NT2/D1 (cell line): Measurements from ENCODE around the gene TRIM71.

Source experiments
- SUZ12 ChIP-seq: IDR thresholded peaks from 2 replicates; pipeline ENCODE4 v1.6.1; 2011; ENCODE audit not compliant: insufficient read length, insufficient read depth; ENCODE audit errors: extremely low read depth
- YY1 ChIP-seq: IDR thresholded peaks from 2 replicates; pipeline ENCODE4 v1.6.1; 2011; ENCODE audit not compliant: insufficient read length, insufficient read depth

- TF ChIP-seq YY1 (no peak), SUZ12 (no peak)
Measured at GRCh38 chr3:32871273-32871672, 53.5 kb downstream of the TRIM71 start.
